ENCODE data around the gene SIK3.

SIK3 gene

GRCh38 chr11:116890193-116890592, 208.0 kb downstream of the SIK3 start:
- no peak for DNase-seq

GRCh38 chr11:116888884-116889549, 209.2 kb downstream of the SIK3 start:
- no peak for DNase-seq

GRCh38 chr11:116888024-116888423, 210.2 kb downstream of the SIK3 start:
- DNase-seq, result no peak

GRCh38 chr11:116885951-116886655, 212.1 kb downstream of the SIK3 start:
- DNase-seq, result no peak

GRCh38 chr11:116882386-116882785, 215.8 kb downstream of the SIK3 start:
- no peak for DNase-seq

GRCh38 chr11:116881143-116881542, 217.1 kb downstream of the SIK3 start:
- no peak for DNase-seq

GRCh38 chr11:116879800-116880625, 218.2 kb downstream of the SIK3 start:
- DNase-seq, result no peak

- no peak for DNase-seq
Measured at GRCh38 chr11:116876656-116877055, 221.6 kb downstream of the SIK3 start.

GRCh38 chr11:116875194-116875593, 223.0 kb downstream of the SIK3 start:
- no peak for DNase-seq

- DNase-seq, result no peak
Measured at GRCh38 chr11:116874251-116874650, 224.0 kb downstream of the SIK3 start.

GRCh38 chr11:116873381-116873780, 224.8 kb downstream of the SIK3 start:
- no peak for DNase-seq

GRCh38 chr11:116871248-116871647, 227.0 kb downstream of the SIK3 start:
- DNase-seq, result no peak

- no peak for DNase-seq
Measured at GRCh38 chr11:116870054-116870453, 228.2 kb downstream of the SIK3 start.

- no peak for DNase-seq
Measured at GRCh38 chr11:116869610-116870009, 228.6 kb downstream of the SIK3 start.

GRCh38 chr11:116868066-116868465, 230.2 kb downstream of the SIK3 start:
- no peak for DNase-seq

- no peak for DNase-seq
Measured at GRCh38 chr11:116867619-116868018, 230.6 kb downstream of the SIK3 start.

GRCh38 chr11:116866804-116867455, 231.3 kb downstream of the SIK3 start:
- DNase-seq, result no peak

GRCh38 chr11:116865696-116866095, 232.5 kb downstream of the SIK3 start:
- no peak for DNase-seq

GRCh38 chr11:116864531-116864930, 233.7 kb downstream of the SIK3 start:
- DNase-seq, result no peak

GRCh38 chr11:116862951-116863350, 235.3 kb downstream of the SIK3 start:
- DNase-seq, result no peak

GRCh38 chr11:116862185-116862584, 236.0 kb downstream of the SIK3 start:
- no peak for DNase-seq

GRCh38 chr11:116861539-116861938, 236.7 kb downstream of the SIK3 start:
- no peak for DNase-seq

GRCh38 chr11:116860303-116860702, 237.9 kb downstream of the SIK3 start:
- no peak for DNase-seq
